ENCODE measurements around the gene MTERF2.
"Not testable (repeated sequence)": the region's sequence is repeated elsewhere in the genome, so short reads cannot be mapped to it uniquely, and the experiment has no call there.

- TF ChIP-seq CTCF, POLR2A (IDR thresholded peaks at IDR 0.05): not testable (repeated sequence)
These were observed 9.2 kb upstream of the MTERF2 start for GRCh38 chr12:106996102-106996501.

Data from thyroid gland (tissue), 4 donors.